Kidney capillary endothelial cell (primary cell): Measurements from ENCODE around the gene DRD2.

Source experiments
- DNase-seq: peaks from one replicate; pipeline ENCODE4 v3.0.0-alpha.2; 2018; ENCODE audit warnings: low spot score

DRD2 gene

DNA sequence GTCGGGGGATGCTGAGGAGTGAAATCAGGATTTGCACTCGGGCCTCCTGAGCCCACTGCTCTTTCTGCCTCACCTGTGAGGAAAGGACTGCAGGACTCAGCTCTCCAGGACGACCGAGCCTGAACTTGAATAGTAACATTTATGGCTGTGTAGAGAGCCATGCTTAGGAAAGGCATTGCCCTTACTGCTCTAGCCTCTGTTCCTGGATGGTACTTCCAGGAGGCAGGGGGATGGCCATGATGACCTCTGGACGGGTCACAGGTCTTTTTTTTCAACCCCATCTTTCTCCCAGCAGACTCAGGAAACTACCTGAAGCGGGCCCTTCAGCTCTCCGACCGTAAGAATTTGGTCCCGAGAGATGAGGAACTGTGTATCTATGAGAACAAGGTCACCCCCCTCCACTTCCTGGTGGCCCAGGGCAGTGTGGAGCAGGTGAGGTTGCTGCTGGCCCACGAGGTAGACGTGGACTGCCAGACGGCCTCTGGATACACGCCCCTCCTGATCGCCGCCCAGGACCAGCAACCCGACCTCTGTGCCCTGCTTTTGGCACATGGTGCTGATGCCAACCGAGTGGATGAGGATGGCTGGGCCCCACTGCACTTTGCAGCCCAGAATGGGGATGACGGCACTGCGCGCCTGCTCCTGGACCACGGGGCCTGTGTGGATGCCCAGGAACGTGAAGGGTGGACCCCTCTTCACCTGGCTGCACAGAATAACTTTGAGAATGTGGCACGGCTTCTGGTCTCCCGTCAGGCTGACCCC lies 76.3 kb downstream of the DRD2 start:
- no peak for DNase-seq

DNA sequence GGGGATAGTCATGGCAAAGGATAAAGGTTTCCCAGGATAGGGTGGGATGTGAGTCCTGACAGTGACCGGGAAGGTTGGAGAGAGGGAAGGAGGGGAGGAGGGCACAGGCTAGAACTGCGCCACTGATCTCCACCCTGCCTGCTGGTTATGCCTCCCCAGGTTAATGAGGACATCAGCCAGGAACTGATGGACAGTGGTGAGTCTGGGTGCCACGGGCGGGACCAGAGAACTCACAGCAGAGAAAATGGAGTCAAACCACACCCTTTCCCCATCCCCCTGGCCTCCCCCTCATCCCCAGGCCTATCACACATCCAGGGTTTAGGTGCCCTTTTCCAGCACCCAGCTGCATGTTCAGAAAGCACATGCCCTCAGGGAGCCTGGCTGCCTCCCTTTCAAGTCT lies 77.4 kb downstream of the DRD2 start:
- DNase-seq, result no peak

DNA sequence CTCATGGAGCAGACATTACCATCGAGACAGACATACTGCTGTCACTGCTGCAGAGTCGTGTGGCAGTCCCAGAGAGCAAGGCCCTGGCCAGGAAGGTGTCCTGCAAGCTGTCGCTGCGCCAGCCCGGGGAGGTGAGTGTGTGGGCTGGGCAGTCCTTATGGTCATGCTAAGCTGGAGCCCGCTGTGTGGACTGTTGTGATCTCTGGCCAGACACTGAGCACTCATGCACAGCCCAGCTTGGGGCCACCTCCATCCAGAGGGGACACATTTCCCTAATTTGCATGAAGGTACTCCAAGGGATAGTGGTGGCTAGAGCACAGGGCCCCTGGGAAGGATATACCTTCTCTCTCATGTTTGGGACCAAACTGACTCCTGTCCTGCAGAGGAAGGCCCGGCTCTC lies 78.0 kb downstream of the DRD2 start:
- no peak for DNase-seq

DNA sequence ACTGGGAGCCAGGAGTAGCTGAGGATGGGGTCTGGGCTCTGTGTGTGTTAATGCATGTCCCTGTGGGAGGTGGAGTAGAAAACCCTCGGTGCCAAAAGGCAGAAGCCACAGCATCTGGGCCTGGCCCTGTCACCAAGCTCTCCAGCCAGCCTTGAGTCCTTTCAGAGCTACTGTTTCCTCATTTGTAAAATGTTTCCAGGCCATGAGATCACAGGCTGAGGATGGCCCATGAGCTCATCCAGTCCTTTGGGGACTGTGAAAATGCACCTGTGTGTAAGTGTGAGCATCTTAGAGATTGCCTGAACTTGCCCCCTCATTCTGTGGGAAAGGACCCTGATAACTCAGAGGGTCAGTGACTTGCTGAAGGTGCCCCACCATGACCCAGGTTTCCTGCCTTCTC lies 78.5 kb downstream of the DRD2 start:
- DNase-seq, result no peak

DNA sequence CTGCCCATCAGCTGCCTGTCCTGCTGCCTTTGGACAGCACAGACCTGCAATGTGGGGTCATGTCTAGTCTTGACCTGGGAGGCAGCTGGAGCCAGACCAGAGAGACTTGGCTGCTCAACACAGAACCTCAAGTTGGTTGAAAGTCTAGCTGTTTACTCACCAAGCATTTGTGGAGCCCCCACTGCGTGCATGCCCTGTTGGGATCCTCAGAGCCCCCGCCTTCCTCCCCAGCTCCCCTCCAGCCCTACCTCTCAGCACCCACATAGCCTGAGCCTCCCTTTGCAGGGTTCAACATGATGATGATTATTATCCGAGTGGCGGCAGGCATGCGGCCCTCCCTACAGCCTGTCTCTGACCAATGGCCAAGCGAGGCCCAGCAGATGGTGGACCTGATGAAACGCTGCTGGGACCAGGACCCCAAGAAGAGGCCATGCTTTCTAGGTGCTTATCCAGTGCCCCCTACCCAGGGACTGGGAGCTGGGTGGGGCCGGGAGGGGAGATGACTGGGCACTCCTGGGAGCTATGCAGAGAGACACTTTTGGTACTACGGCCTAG lies 79.3 kb downstream of the DRD2 start:
- DNase-seq, result no peak

DNA sequence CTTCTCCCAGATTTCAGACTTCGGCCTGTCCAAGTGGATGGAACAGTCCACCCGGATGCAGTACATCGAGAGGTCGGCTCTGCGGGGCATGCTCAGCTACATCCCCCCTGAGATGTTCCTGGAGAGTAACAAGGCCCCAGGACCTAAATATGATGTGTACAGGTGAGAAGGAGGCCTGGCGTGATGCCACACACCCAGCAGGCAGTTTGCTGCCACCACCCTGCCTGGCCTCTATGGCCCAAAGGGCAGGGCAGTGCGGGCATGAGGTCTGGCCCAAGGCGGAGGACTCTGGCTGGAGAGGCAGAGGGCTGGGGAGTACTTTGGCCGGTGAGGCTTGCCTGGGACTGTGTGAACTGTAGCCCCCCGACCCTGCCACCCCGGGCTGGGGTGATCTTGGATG lies 80.3 kb downstream of the DRD2 start:
- no peak for DNase-seq

DNA sequence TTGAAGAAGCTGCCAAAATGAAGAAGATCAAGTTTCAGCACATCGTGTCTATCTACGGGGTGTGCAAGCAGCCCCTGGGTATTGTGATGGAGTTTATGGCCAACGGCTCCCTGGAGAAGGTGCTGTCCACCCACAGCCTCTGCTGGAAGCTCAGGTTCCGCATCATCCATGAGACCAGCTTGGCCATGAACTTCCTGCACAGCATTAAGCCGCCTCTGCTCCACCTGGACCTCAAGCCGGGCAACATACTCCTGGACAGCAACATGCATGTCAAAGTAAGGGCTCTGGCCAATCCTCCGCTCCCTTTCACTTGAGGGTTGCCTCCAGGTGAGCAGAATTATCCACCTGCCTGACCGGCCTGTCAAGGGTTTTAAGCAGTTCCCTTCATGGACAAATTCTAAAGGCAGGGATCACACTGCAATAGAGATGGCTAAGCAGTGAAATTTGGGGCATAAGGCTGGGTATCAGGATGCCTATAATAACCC lies 81.7 kb downstream of the DRD2 start:
- no peak for DNase-seq

DNA sequence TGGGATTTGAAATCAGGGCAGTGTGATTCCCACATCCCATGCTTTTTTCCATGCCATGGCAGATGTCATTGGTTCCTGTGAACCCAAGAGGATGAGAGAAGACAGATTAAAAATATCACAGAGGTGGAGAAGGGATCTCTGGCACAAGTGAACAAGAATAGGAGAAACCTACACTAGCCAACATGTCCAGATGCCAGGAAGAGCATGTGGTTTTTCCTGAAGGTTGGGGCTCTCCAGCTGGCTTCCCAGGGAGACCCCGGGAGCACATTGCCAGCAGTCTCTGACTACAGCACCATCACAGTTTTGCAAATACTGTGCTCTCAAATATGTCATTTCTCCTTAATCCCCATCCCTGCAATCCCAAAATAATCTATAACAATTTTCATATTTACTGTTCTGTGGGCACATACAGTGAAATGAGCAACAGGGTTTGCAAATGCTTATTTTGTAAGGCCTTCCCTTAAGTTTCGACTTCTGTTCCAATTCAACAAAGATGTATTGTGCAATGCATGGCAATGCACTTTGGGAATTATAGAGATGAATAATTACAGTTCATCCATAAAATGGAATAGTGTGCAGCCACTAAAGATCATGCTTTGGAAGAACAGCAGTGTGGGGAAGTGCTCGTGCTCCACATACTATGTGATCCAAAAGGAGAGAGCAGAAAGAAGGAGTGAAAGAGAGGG lies 82.8 kb downstream of the DRD2 start:
- DNase-seq, result no peak

DNA sequence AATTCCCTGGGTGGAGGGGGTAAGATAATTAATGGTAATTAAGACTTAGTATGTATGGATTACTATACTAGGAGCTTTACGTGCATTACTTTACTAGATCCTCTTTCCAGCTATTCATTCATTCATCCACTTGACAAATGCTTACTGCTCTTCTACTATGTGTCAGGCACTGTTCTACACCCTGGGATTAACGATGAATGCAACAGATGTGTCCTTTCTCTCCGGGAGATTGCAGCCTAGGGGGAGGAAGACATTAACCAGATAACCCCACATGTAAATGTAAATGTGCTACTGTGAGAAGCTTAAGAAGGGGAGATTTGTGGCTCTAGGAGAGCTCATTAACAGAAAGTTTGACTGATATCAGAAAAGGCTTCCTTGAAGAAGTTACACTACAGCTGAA lies 85.9 kb downstream of the DRD2 start:
- DNase-seq, result no peak

DNA sequence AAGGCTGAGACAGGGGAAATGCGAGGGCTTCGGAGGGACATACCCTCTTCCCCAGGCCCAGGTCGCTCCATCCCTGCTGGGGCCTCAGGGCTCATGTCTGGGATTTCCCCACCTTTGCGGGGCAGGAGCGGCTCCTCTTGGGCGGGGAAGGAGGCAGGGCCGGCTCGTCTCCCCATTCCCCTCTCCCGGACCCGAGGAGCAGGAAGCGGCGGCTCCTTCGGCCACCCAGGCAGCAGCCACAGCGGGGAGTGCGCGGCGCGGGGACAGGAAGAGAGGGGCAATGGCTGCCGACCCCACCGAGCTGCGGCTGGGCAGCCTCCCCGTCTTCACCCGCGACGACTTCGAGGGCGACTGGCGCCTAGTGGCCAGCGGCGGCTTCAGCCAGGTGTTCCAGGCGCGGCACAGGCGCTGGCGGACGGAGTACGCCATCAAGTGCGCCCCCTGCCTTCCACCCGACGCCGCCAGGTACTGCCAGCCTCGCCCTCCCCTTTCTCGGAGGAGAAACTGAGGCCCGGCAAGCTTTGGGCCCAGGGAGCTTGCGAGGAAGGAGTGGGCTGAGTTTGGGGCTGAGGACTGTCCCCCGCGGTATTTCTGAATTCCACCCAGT lies 87.5 kb downstream of the DRD2 start, which contains the start of gene ANKK1:
TSS of gene ANKK1 (plus strand) at position 175 of the 607 bp plus-strand sequence. CDS start at position 281, 106 bp downstream.
- DNase-seq, result no peak

DNA sequence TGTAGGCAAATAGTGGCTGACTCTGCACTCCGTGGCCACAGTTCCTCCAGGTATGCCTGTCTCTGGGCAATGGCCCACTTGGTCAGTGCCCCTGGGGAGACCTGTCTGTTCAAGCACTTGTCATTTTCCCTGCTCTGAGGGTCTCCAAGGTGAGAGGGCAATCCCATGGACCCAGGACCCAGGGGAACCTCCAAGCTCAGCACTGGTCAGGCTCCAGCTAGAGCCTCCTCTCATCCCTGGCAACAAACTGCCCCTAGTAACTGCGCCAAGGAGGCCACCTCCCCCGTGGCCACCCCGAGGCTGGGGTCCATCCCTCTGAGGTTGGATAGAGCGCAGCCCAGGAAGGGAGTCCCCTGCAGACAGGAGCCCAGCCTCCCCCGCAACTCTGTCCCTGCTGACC lies 88.3 kb downstream of the DRD2 start:
- DNase-seq, result no peak

DNA sequence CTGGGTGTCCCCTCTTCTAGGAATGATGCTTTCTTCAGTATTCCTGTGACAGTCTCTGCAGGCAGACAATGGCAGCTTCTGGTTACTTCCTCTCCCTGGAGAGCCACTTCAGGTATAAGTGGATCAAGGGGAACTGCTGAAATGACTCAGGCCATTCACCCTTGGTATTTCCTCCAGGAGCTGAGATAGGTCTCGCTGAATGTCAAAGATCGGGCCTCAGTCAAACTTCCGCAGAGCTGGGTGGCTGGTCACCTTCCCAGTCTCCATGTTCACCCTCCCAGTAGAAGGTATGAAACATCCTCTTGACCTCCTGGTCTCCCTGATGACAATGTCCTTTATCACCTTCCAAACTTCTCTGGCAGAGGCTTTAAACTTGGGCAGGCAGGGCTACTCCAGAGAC lies 89.4 kb downstream of the DRD2 start:
- DNase-seq, result peak; percentile 19

DNA sequence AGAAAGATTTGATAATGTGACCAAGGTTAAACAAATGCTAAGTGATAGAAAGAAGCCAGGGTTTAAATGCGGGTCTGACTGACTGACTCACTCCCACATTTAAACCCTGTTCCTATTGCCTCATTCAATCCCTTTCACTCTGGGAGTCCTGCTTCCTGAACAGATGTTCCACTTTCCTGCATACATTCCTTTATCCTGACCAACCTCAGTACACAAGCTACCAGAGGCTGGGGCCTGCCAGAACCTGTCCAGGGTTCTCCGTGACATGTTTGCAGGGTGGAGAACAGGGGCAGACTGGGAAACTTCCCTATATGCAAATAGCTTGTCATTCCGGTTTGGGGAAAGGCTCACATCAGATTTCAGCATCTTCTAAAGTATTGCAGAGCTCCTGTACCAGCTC lies 90.6 kb downstream of the DRD2 start:
- DNase-seq, result peak; percentile 82

DNA sequence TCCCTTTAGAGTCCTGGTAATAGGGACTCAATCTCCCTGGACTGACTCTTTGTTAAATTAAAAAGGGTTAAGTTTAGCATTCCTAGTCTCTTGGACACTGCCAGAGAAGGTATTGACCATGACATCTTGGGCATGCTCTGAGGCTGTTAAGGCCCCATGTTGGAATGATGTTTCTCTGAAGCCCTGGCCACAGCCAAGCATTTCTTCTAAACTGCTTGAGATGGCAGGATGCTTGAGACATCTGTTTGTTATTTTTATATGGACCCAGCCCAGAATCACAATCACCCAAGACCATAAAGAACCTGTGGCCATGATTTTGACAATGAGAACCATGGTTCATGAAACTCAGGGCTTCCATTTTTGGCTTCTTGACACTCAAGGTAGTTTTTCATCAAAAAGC lies 93.1 kb downstream of the DRD2 start:
- no peak for DNase-seq

DNA sequence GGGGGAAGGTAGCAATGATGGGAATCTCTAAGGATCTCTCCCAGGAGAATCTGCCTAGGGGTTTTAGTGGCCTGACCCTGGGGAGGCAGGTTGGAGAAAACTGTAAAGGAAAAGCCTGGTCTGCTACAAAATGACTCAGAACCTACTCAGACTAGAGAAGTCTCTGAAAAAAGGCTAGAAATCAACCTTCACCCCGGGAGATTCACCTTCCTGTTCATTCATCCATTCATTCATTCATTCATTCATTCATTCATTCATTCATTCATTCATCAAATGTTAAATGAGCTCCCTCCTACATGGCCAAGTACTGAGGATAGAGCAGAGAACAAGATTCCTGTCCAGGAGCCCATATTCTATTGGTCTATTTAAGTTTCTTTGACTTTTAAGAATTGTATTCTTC lies 96.5 kb downstream of the DRD2 start:
- no peak for DNase-seq

DNA sequence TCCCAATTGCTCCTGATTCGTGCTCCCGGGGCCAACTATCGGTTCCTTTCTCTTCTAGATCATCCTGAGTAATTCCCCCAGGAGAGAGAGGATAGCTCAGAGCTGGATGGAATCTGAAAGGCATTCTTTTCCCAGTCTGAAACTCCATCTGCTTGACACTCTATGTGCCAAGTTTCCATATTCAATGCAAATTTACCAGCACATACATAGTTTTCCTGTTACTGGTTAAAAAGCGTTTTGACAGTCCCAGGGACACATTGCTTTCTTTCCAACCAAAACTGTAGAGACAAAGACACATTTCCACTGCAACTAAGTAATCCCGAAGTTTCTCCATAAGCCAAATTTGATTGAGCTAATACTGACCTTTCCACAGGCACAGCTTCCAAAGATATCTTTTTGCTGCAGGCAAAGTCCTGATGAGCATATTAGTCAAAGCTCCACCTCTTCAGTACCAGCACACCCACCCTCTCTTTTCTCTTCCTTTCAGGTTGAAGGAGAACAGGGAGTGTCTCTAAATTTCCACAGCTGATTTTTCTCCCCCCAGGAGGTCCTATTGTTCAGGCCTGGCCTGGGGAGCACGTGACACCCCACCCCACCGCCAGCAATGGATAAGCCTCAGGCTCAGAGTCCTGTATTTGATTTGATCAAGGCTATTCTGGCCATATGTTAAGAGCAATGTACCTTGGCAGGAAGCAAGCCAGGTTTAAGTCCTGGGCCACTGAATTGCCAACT lies 97.4 kb downstream of the DRD2 start:
- no peak for DNase-seq

DNA sequence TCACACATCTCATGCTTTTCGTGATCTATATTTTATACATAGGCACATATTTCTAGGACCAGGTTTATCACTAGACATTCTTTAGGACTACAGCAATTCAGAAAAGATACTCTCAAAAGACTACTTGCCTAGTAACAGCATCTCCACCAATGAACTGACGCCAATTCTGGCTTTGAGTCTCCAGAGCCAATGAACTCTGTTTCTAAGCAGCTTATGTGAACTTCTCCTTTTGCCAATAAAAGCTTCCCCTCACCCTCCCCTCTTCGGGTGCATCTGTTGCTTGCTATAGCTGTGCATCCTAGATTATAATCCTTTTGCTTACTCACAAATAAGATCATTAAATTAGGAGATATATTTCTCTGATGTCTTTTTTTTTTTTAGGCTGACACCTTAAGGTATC lies 99.0 kb downstream of the DRD2 start:
- DNase-seq, result no peak

DNA sequence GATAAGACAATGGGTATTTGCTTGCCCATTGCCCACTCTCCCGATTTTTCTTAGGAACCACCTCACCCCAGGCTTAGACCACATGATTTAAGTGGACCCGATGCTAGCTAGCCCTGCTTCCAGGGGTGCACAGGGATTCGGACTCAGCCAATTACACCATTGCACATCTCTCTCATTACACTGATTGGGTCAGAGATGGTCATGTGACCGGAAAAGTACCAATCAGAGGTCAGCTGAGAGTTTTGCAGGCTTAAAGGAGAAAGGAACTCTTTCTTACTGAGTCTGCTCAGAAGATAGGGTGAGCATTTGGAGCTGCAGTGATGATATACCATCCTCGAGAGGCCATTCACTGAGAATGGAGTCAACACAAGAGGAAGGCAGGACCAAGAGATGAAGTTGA lies 99.8 kb downstream of the DRD2 start:
- DNase-seq, result no peak

DNA sequence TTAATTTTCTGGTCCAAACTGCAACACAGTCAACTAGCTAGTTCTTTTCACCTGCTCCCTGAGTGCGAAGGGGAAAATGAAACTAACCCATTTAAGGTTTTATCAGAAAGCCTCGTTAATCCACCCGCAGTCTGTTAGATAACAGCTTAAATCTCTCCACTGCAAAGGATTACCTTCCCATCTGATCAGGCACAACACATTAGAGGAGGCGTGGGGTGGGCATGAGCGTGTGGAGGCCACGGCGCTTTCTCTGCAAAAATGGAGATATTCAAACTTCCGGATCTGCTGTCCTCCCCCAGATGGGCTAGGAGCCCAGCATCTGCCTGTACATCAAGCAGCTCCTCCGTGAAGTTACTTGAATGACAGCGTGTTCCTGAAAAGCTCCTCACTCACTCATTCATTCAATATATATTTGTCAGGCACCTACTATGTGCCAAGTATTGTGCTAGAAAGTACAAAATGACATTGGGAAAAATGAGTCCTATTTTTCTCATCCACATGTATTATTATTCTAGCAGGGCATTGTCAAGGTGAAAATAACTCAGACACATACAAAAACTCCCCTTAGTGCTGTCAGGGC lies 101.1 kb downstream of the DRD2 start:
- DNase-seq, result no peak

DNA sequence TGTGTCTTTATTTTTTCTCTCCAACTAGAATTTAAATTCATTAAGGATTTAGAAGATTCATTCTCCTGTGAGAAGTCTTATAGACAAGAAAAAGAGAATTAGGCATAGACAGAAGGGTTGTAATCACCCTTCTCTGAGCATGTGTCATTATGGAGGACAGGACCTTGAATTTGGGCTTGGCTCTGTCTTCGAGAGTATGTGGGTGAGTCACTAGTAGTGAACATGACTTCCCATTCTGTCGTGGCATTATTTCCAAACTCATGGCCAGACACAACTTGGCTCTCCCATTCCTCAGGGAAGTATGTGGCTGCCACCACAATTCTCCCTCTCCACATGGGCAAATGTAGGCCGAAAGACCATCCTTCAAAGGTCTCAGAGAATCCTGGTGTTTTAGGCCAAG lies 101.9 kb downstream of the DRD2 start:
- DNase-seq, result no peak

DNA sequence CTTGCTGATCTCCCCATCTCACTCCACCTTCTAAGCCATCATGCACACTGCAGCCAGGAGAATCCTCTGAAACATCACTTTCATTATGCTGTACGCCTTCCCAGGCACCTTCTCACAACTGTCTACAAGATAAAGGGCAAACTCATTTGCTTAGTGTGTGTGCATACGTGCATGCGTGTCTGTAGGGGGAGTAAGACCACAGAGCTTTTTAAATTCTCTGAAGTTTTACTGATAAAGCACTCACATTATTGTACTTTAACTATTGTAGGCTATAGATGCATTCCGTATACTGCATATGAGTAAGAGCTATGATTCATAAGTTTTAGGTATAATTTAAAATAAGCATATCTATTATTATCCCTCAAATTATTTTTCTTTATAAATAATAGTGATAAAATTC lies 102.9 kb downstream of the DRD2 start:
- DNase-seq, result no peak

DNA sequence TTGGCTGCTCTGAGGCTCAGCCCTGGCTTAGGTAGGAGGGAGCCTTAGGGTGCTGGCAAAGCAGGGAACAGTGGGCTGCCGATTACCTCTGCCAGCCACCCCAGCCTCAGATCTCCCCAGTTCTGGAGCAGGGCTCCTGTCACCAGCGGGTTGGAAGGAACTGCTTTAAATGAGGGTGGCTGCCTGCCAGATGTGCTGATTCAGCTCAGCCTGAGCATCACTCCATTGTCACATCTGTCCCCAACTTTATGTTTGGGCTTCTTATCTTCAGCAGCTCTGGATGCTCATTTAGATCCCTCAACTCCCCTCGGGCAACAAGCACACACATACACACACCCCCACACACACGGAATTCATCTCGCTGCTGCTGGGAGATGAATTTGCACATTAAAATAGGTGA lies 104.6 kb downstream of the DRD2 start:
- no peak for DNase-seq
